HG03439 (cell line): ENCODE measurements around the gene GDPD4.

Experiments used
- ATAC-seq: cut with Tn5 transposase; IDR thresholded peaks from one replicate; pipeline ENCODE4 v1.9.1; 2021; ENCODE audit warnings: mild to moderate bottlenecking, moderate library complexity; ENCODE audit not compliant: unreplicated experiment

GDPD4 gene

GRCh38 chr11:77299528-77299993 is 1.9 kb downstream of the GDPD4 start:
- no peak for ATAC-seq

GRCh38 chr11:77294040-77294439 is 7.4 kb downstream of the GDPD4 start:
- ATAC-seq, result no peak

- ATAC-seq, result no peak
Measured at GRCh38 chr11:77289737-77290136, 11.7 kb downstream of the GDPD4 start.

GRCh38 chr11:77287615-77288273 is 13.7 kb downstream of the GDPD4 start:
- ATAC-seq, result no peak

GRCh38 chr11:77287136-77287535 is 14.3 kb downstream of the GDPD4 start:
- no peak for ATAC-seq

GRCh38 chr11:77284476-77285468 is 16.7 kb downstream of the GDPD4 start:
- no peak for ATAC-seq

- no peak for ATAC-seq
Measured at GRCh38 chr11:77283101-77283500, 18.4 kb downstream of the GDPD4 start.

GRCh38 chr11:77278595-77279506 is 22.6 kb downstream of the GDPD4 start:
- no peak for ATAC-seq

GRCh38 chr11:77276271-77276670 is 25.2 kb downstream of the GDPD4 start:
- no peak for ATAC-seq

- ATAC-seq, result no peak
Measured at GRCh38 chr11:77270921-77271320, 30.6 kb downstream of the GDPD4 start.

GRCh38 chr11:77269484-77270123 is 31.9 kb downstream of the GDPD4 start:
- ATAC-seq, result no peak

- ATAC-seq, result no peak
Measured at GRCh38 chr11:77267962-77268361, 33.5 kb downstream of the GDPD4 start.

GRCh38 chr11:77266766-77267165 is 34.7 kb downstream of the GDPD4 start:
- no peak for ATAC-seq

- ATAC-seq, result no peak
Measured at GRCh38 chr11:77262803-77263202, 38.7 kb downstream of the GDPD4 start.

GRCh38 chr11:77259641-77260040 is 41.8 kb downstream of the GDPD4 start:
- ATAC-seq, result no peak

GRCh38 chr11:77253690-77254089 is 47.8 kb downstream of the GDPD4 start:
- no peak for ATAC-seq

- no peak for ATAC-seq
Measured at GRCh38 chr11:77252555-77253270, 48.8 kb downstream of the GDPD4 start.

- no peak for ATAC-seq
Measured at GRCh38 chr11:77250881-77251640, 50.4 kb downstream of the GDPD4 start.

- no peak for ATAC-seq
Measured at GRCh38 chr11:77249427-77249826, 52.1 kb downstream of the GDPD4 start.
